Thymus (tissue), 11 donors: Measurements from ENCODE around the gene TMEM132C. TPM values are rescaled to one million over a fixed set of nuclear protein-coding genes. Genes with fewer than 3 reads are reported as not detected.
"Not testable (repeated sequence)": the region's sequence is repeated elsewhere in the genome, so short reads cannot be mapped to it uniquely, and the experiment has no call there.

Experiments used
- DNase-seq, 9 donors: peaks; one replicate each; pipeline ENCODE4 v3.0.0-alpha.2; 2013; ENCODE audit warnings: low spot score in 9 of 9, low read depth in 6 of 9, missing footprints in 1 of 9
- H3K27ac ChIP-seq, 2 donors: one replicate each; pipeline ENCODE4 v1.5.1; 2013; ENCODE audit warnings: control low read depth in 1 of 2, low read depth in 1 of 2, low read length in 1 of 2, mild to moderate bottlenecking in 1 of 2, moderate library complexity in 1 of 2
- H3K27me3 ChIP-seq, 2 donors: one replicate each; pipeline ENCODE4 v1.5.1; 2013; ENCODE audit warnings: low read length in 1 of 2; ENCODE audit not compliant: control insufficient read depth in 2 of 2, insufficient read depth in 1 of 2
- H3K36me3 ChIP-seq, 2 donors: one replicate each; pipeline ENCODE4 v1.5.1; 2013; ENCODE audit warnings: low read length in 1 of 2, mild to moderate bottlenecking in 1 of 2, moderate library complexity in 1 of 2; ENCODE audit not compliant: control insufficient read depth in 2 of 2, insufficient read depth in 2 of 2
- H3K4me1 ChIP-seq, 2 donors: one replicate each; pipeline ENCODE4 v1.5.1; 2013; ENCODE audit warnings: low read length in 2 of 2; ENCODE audit not compliant: control insufficient read depth in 2 of 2, insufficient read depth in 2 of 2
- H3K4me3 ChIP-seq, 2 donors: one replicate each; pipeline ENCODE4 v1.5.1; 2013; ENCODE audit warnings: low read length in 2 of 2, control low read depth in 1 of 2, mild to moderate bottlenecking in 1 of 2
- H3K9me3 ChIP-seq, 2 donors: one replicate each; pipeline ENCODE4 v1.5.1; 2013; ENCODE audit warnings: low read length in 1 of 2, mild to moderate bottlenecking in 1 of 2; ENCODE audit not compliant: control insufficient read depth in 2 of 2, insufficient read depth in 1 of 2
- WGBS: extraction: QIAGEN DNeasy Blood & Tissue Kit; methylation state at CpG from one replicate; pipeline ENCODE4 v1.1.7; 2013; 5-methylcytosine and 5-hydroxymethylcytosine counted together
- polyA plus RNA-seq: library from polyadenylated mRNA; stranded (reverse); fragments of 200-250 nt; gene quantifications from one replicate; pipeline ENCODE4 v1.2.3, GENCODE V29; 2013
- total RNA-seq: library from RNA; stranded (reverse); fragments of 120-200 nt; gene quantifications from one replicate; pipeline ENCODE4 v1.2.4, GENCODE V29; 2013
- donor health status: healthy.

The TMEM132C gene
- total and polyA plus RNA-seq, 2 donors: 0.24 to 0.34 TPM

- DNase-seq, H3K27me3 ChIP-seq, H3K36me3 ChIP-seq, H3K9me3 ChIP-seq, H3K27ac ChIP-seq, H3K4me3 ChIP-seq: not testable (repeated sequence)
- WGBS: 82% methylated on average over 1 of the region's 1 CpG
- peaks cover 0 to 11% of the 10 kb centered on the region in 2 donors for H3K4me1 ChIP-seq
Measured at GRCh38 chr12:128604219-128604618, 337.2 kb downstream of the TMEM132C start.

- H3K36me3 ChIP-seq: no peaks in the 10 kb centered on the region
- peaks cover 0 to 11% of the 10 kb centered on the region in 2 donors for H3K4me1 ChIP-seq
- peak overlapping the region in 1 of 2 donors; percentile 6 for H3K27ac ChIP-seq
- no peaks in the 10 kb centered on the region for H3K9me3 ChIP-seq
- WGBS: 61% methylated on average over 4 of the region's 4 CpGs
- no peaks in the 10 kb centered on the region for H3K27me3 ChIP-seq
- H3K4me3 ChIP-seq: no peak overlapping the region
- DNase-seq: no peak
Measured at GRCh38 chr12:128606051-128606450, 339.1 kb downstream of the TMEM132C start.

GRCh38 chr12:128606538-128606937 lies 339.6 kb downstream of the TMEM132C start:
- no peaks in the 10 kb centered on the region for H3K36me3 ChIP-seq
- peaks cover 0 to 11% of the 10 kb centered on the region in 2 donors for H3K4me1 ChIP-seq
- H3K27ac ChIP-seq: no peak overlapping the region
- 90% methylated on average over 3 of the region's 3 CpGs for WGBS
- H3K4me3 ChIP-seq: no peak overlapping the region
- H3K27me3 ChIP-seq: no peaks in the 10 kb centered on the region
- no peak for DNase-seq
- H3K9me3 ChIP-seq: no peaks in the 10 kb centered on the region

- Histone ChIP-seq H3K36me3 (no peaks in the 10 kb centered on the region), H3K27ac (no peak overlapping the region), H3K27me3 (no peaks in the 10 kb centered on the region), H3K9me3 (no peaks in the 10 kb centered on the region), H3K4me1 (peaks cover 0 to 11% of the 10 kb centered on the region in 2 donors), H3K4me3 (no peak overlapping the region)
- WGBS: 97% methylated on average over 4 of the region's 4 CpGs
- no peak for DNase-seq
Measured at GRCh38 chr12:128606970-128607369, 340.0 kb downstream of the TMEM132C start.

DNA sequence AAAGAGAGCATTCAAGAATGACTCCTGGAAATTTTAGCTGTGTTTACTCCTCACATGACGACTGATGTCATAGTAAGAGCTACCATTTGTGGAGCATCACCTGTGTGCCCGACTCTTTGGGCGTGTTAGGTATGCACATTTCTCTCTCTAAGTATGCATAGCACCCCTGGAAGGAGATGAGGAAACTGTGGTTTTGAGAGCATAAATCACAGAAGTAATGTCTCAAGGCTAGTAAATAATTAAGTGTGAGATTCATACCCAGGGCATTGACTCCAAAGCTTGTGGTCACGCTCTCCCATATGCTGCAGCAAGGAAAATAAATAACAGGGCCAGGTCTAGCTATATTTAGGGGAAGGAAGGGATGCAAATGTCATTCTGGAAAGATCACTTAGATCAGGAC lies 340.7 kb downstream of the TMEM132C start:
- Histone ChIP-seq H3K36me3 (no peaks in the 10 kb centered on the region), H3K27me3 (no peaks in the 10 kb centered on the region), H3K9me3 (no peaks in the 10 kb centered on the region), H3K27ac (no peak overlapping the region), H3K4me3 (no peak overlapping the region), H3K4me1 (peaks cover 0 to 11% of the 10 kb centered on the region in 2 donors)
- WGBS: 74% methylated on average over 4 of the region's 4 CpGs
- DNase-seq: no peak

- DNase-seq: no peak
Measured at GRCh38 chr12:128609861-128610260, 342.9 kb downstream of the TMEM132C start.

GRCh38 chr12:128611736-128612135 lies 344.8 kb downstream of the TMEM132C start:
- Histone ChIP-seq H3K4me3 (no peak overlapping the region), H3K9me3 (no peaks in the 10 kb centered on the region), H3K27ac (no peak overlapping the region), H3K4me1 (no peaks in the 10 kb centered on the region), H3K27me3 (no peaks in the 10 kb centered on the region), H3K36me3 (no peaks in the 10 kb centered on the region)
- DNase-seq: no peak
- 90% methylated on average over 6 of the region's 6 CpGs for WGBS

More at GRCh38 chr12:128609861-128610260, 342.9 kb downstream of the TMEM132C start:
- Histone ChIP-seq H3K4me3 (no peak overlapping the region), H3K9me3 (no peaks in the 10 kb centered on the region), H3K27ac (no peak overlapping the region), H3K4me1 (peaks cover 0 to 11% of the 10 kb centered on the region in 2 donors), H3K36me3 (no peaks in the 10 kb centered on the region), H3K27me3 (no peaks in the 10 kb centered on the region)
- WGBS: 88% methylated on average over 2 of the region's 2 CpGs

DNA sequence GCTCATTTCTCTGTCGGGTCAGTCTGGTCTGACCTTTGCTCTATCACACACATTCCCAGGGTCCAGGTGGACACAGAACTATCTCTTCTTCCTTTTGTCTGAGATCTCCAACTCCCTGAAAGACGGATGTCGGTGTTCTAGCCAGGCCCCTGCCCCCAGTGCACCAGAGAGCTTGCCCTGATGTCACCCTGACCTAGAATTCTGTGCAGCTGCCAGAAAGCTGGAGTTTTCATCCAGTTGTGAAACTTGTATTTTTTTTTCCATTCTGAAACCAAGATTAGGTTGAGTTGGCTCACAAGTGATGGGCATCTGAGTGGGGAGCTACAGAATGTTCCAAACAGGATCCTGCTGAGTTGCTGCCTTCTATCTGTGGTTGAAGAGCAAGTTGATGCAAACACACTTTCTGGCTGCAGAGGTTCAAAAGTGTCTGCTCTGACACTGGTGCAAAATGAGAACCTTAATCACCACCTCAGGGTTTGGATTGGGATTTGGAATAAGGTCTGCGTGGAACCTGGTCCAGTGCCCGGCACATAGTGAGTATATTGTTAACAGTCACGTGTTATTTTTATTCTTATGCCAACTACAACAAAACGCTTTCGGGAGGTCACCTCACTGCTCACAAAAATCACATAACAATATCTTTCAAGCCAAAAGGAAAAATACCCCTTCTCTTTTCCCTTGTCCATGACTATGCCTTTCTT lies 345.3 kb downstream of the TMEM132C start:
- Histone ChIP-seq H3K9me3 (no peaks in the 10 kb centered on the region), H3K4me3 (no peak overlapping the region), H3K27ac (no peak overlapping the region), H3K27me3 (no peaks in the 10 kb centered on the region), H3K4me1 (no peaks in the 10 kb centered on the region), H3K36me3 (no peaks in the 10 kb centered on the region)
- WGBS: 92% methylated on average over 8 of the region's 8 CpGs
- no peak for DNase-seq

GRCh38 chr12:128613837-128614590 lies 347.0 kb downstream of the TMEM132C start:
- Histone ChIP-seq H3K27me3 (no peaks in the 10 kb centered on the region), H3K4me3 (no peak overlapping the region), H3K27ac (no peak overlapping the region), H3K4me1 (no peaks in the 10 kb centered on the region), H3K36me3 (no peaks in the 10 kb centered on the region), H3K9me3 (no peaks in the 10 kb centered on the region)
- no peak for DNase-seq
- WGBS: 85% methylated on average over 6 of the region's 6 CpGs
